HG03439 (cell line): Measurements from ENCODE around the gene NOTCH3.

Experiments used
- ATAC-seq: cut with Tn5 transposase; IDR thresholded peaks from one replicate; pipeline ENCODE4 v1.9.1; 2021; ENCODE audit warnings: mild to moderate bottlenecking, moderate library complexity; ENCODE audit not compliant: unreplicated experiment

The NOTCH3 gene

GRCh38 chr19:15125232-15126067 lies 75.3 kb downstream of the NOTCH3 start:
- peak; percentile 88 for ATAC-seq

- ATAC-seq, result no peak
These were observed 76.1 kb downstream of the NOTCH3 start for GRCh38 chr19:15124572-15125231.

GRCh38 chr19:15123900-15124299 lies 76.9 kb downstream of the NOTCH3 start:
- ATAC-seq, result no peak

GRCh38 chr19:15123031-15123890 lies 77.5 kb downstream of the NOTCH3 start:
- ATAC-seq, result no peak

GRCh38 chr19:15122331-15123030 lies 78.3 kb downstream of the NOTCH3 start:
- ATAC-seq, result no peak

- no peak for ATAC-seq
These were observed 80.4 kb downstream of the NOTCH3 start for GRCh38 chr19:15120135-15121026.

GRCh38 chr19:15118789-15119494 lies 81.9 kb downstream of the NOTCH3 start:
- no peak for ATAC-seq

GRCh38 chr19:15118248-15118647 lies 82.5 kb downstream of the NOTCH3 start:
- ATAC-seq, result no peak

- no peak for ATAC-seq
These were observed 83.9 kb downstream of the NOTCH3 start for GRCh38 chr19:15116856-15117255.

- ATAC-seq, result no peak
These were observed 84.8 kb downstream of the NOTCH3 start for GRCh38 chr19:15115762-15116615.

- ATAC-seq, result no peak
These were observed 85.7 kb downstream of the NOTCH3 start for GRCh38 chr19:15115080-15115479.

- ATAC-seq, result no peak
These were observed 86.6 kb downstream of the NOTCH3 start for GRCh38 chr19:15114153-15114540.

GRCh38 chr19:15113245-15114152 lies 87.3 kb downstream of the NOTCH3 start:
- ATAC-seq, result no peak

- ATAC-seq, result no peak
These were observed 88.4 kb downstream of the NOTCH3 start for GRCh38 chr19:15112385-15112784.

- no peak for ATAC-seq
These were observed 89.0 kb downstream of the NOTCH3 start for GRCh38 chr19:15111758-15112157.

GRCh38 chr19:15110418-15110815 lies 90.4 kb downstream of the NOTCH3 start:
- no peak for ATAC-seq

GRCh38 chr19:15109768-15110417 lies 90.9 kb downstream of the NOTCH3 start:
- ATAC-seq, result no peak
